Measurements from ENCODE around the gene PCDHGB6. TPM values are rescaled to one million over a fixed set of nuclear protein-coding genes. Genes with fewer than 3 reads are reported as not detected.

The PCDHGB6 gene
- total and polyA plus RNA-seq, 9 of the 15 experiments (the other 6 are each of a cell fraction or from before 2014, with no cell fraction given) = 0.01 to 0.11 (median 0.07) TPM; not detected in 1

DNA sequence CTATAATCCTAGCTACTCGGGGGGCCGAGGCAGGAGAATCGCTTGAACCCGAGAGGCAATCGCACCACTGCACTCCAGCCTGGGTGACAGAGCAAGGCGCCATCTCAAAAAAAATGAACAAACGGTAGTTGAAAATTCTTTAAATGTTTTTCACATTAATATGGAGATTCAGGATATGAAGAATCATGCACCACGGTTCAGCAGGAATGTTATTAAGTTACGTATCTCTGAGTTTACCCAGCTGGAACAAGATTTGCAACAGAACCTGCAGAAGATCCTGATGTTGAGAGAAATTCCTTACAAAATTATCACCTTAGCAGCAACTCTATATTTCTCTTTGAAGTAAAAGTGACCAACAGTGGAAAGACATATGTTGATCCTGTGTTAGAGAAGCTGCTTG lies 32.5 kb downstream of the PCDHGB6 start:
- no peak overlapping the region for H3K4me2 ChIP-seq (ENCODE audit: insufficient read depth, low read length)
- BruUV-seq (replicated peaks) = no TSS peak
- H3K4me3 ChIP-seq = no peak overlapping the region
- ChIA-PET CTCF (ENCODE audit: low intra/inter-chr PET ratio) (no interaction called here), POLR2A (interaction anchor here (0.6 kb wide), 1 partner anchor 70 kb away, joined by 3 read pairs; the partner anchor contains the start of gene PCDHGB3)
- intact Hi-C loops (cut with micrococcal nuclease) = no loop called here
- no peaks in the 10 kb centered on the region for H3K79me2 ChIP-seq (ENCODE audit: control insufficient read depth, insufficient read depth, low read length)
- no peak overlapping the region for H3K9ac ChIP-seq (ENCODE audit: insufficient read depth in 1 of 2, low read depth in 2 of 2, low read length in 2 of 2)
- H3K4me1 ChIP-seq (replicated peaks in 1 of 2; ENCODE audit: control insufficient read depth in 2 of 2, insufficient read depth in 2 of 2, low read length in 2 of 2) = peaks cover 0 to 6% of the 10 kb centered on the region in 2 experiments; a peak in 1 of 5 replicates
- 0% methylated on average over 9 of the region's 9 CpGs for WGBS (ENCODE audit: insufficient coverage, low coverage, missing lambda C conversion rate)
- ATAC-seq (no peak), DNase-seq (ENCODE audit: extremely low read depth in 1 of 4, low spot score in 3 of 4) (no peak), FAIRE-seq (no peak)
- in situ Hi-C loops (cut with MboI) = no loop called here
- no peaks in the 10 kb centered on the region for H3K9me3 ChIP-seq (replicated peaks; ENCODE audit: control insufficient read depth, insufficient read depth, low read depth, low read length)
- no peaks in the 10 kb centered on the region for H3K36me3 ChIP-seq (ENCODE audit: control insufficient read depth, insufficient read depth, low read length)
- H3K27ac ChIP-seq (ENCODE audit: extremely low read depth, low read depth, low read length) = no peak overlapping the region
- no peaks in the 10 kb centered on the region for H3K9me1 ChIP-seq (ENCODE audit: control insufficient read depth, insufficient read depth, low read length)
- H3K27me3 ChIP-seq (ENCODE audit: control insufficient read depth in 2 of 2, insufficient read depth in 2 of 2, low read length in 2 of 2) = peaks cover 0 to 16% of the 10 kb centered on the region in 2 experiments; a peak in 2 of 5 replicates
- no peaks in the 10 kb centered on the region for H4K20me1 ChIP-seq (replicated peaks; ENCODE audit: control insufficient read depth, insufficient read depth, low read length)
- H2AFZ ChIP-seq (ENCODE audit: low read depth, low read length) = no peak overlapping the region
- TF ChIP-seq ZC3H8 (IDR thresholded peaks at IDR 0.05) (no peak), GATAD2B (IDR thresholded peaks at IDR 0.05; ENCODE audit: borderline replicate concordance) (no peak), ZNF121 (CRISPR knock-in tag; conservative IDR thresholded peaks at IDR 0.05) (no peak), BRD9 (IDR thresholded peaks at IDR 0.05; ENCODE audit: low read depth, partially characterized antibody) (no peak), SIN3A (IDR thresholded peaks at IDR 0.05; ENCODE audit: borderline replicate concordance in 2 of 2, control insufficient read depth in 1 of 2, low read depth in 2 of 2, low read length in 2 of 2) (no peak), MCM5 (IDR thresholded peaks at IDR 0.05; ENCODE audit: low read depth) (no peak), SUPT5H (IDR thresholded peaks at IDR 0.05) (no peak), PHTF2 (CRISPR knock-in tag; IDR thresholded peaks at IDR 0.05) (no peak), HDGF (IDR thresholded peaks at IDR 0.05) (no peak), SREBF2 (CRISPR knock-in tag; IDR thresholded peaks at IDR 0.05) (no peak), CSDE1 (IDR thresholded peaks at IDR 0.05) (no peak)
- TF ChIP-seq, protein P1, sequence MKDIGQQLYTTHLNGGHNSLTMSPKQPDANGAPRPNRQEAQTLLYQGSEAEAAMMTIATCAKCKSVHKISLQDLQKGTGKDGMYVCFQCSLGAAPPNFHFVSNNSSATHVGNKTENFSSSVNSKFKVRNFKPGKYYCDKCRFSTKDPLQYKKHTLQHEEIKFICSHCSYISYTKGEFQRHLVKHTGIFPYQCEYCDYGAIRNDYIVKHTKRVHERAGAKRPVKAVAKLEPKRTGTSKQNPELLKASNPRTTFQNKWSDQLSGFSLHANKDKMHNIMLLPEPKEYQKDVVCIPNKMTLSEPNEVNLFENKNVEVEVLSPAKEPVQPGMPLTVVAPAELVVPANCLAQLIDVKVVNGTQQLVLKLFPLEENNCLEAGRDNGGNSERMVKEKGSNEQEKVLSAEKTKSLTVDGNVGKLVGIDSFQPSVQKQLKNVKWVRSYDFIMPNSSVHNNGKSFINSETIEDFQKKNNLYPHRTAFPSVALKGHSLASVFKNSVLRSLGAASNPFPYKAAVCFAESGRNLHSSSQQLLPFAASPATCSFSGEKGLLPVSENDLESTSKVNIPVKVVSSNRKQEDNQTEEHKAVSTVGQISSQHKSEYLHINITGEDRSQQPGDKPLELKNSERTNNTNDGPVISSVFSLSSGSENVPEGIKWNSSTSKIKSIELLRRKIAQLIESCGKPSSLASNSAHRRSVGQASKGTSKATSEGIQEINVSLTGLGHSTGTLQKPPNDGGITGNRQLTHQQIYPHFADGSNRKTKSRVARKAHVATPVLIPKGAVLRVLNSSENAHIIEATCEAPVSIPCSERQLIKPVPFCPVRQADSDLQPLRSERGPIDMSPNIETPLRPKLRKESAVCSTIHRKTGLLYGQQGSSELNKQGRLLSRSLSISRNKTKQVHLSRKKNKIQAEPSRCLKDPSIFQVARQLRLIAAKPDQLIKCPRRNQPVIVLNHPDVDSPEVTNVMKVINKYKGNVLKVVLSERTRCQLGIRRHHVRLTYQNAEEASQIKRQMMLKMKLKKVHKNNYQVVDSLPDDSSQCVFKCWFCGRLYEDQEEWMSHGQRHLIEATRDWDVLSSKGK (CRISPR knock-in tag; IDR thresholded peaks at IDR 0.05) = no peak
- TF ChIP-seq, protein P2, sequence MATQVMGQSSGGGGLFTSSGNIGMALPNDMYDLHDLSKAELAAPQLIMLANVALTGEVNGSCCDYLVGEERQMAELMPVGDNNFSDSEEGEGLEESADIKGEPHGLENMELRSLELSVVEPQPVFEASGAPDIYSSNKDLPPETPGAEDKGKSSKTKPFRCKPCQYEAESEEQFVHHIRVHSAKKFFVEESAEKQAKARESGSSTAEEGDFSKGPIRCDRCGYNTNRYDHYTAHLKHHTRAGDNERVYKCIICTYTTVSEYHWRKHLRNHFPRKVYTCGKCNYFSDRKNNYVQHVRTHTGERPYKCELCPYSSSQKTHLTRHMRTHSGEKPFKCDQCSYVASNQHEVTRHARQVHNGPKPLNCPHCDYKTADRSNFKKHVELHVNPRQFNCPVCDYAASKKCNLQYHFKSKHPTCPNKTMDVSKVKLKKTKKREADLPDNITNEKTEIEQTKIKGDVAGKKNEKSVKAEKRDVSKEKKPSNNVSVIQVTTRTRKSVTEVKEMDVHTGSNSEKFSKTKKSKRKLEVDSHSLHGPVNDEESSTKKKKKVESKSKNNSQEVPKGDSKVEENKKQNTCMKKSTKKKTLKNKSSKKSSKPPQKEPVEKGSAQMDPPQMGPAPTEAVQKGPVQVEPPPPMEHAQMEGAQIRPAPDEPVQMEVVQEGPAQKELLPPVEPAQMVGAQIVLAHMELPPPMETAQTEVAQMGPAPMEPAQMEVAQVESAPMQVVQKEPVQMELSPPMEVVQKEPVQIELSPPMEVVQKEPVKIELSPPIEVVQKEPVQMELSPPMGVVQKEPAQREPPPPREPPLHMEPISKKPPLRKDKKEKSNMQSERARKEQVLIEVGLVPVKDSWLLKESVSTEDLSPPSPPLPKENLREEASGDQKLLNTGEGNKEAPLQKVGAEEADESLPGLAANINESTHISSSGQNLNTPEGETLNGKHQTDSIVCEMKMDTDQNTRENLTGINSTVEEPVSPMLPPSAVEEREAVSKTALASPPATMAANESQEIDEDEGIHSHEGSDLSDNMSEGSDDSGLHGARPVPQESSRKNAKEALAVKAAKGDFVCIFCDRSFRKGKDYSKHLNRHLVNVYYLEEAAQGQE (IDR thresholded peaks at IDR 0.05; ENCODE audit: borderline replicate concordance) = no peak
- TF ChIP-seq, protein P2 (CRISPR knock-in tag; IDR thresholded peaks at IDR 0.05; ENCODE audit: low read depth) = no peak

All from K562 (cell line).